Karpas-422 (cell line): Measurements from ENCODE around the gene PXN. TPM values are rescaled to one million over a fixed set of nuclear protein-coding genes. Genes with fewer than 3 reads are reported as not detected.
"Not testable (repeated sequence)": the region's sequence is repeated elsewhere in the genome, so short reads cannot be mapped to it uniquely, and the experiment has no call there.

Experiments
- DNase-seq: peaks from one replicate; pipeline ENCODE4 v3.0.0-alpha.2; 2015
- H2AFZ ChIP-seq: fragments of 200-600 bp; sonication (generic); 2 replicates; pipeline ENCODE4 v1.6.1; 2014; ENCODE audit warnings: antibody characterized with exemption, low read length, mixed read lengths
- H3K27ac ChIP-seq: fragments of 200-600 bp; sonication (generic); 2 replicates; pipeline ENCODE4 v1.5.1; 2014; ENCODE audit warnings: mild to moderate bottlenecking, low read length, moderate library complexity
- H3K27me3 ChIP-seq: fragments of 200-600 bp; sonication (generic); 2 replicates; pipeline ENCODE4 v1.6.1; 2014; ENCODE audit warnings: low read length, mixed read lengths
- H3K36me3 ChIP-seq: fragments of 200-600 bp; sonication (generic); 2 replicates; pipeline ENCODE4 v1.6.1; 2014; ENCODE audit warnings: low read length, mixed read lengths; ENCODE audit not compliant: insufficient read depth
- H3K4me1 ChIP-seq: fragments of 200-600 bp; sonication (generic); 2 replicates; pipeline ENCODE4 v1.6.1; 2014; ENCODE audit warnings: mild to moderate bottlenecking, low read length, mixed read lengths
- H3K4me2 ChIP-seq: fragments of 200-600 bp; sonication (generic); 2 replicates; pipeline ENCODE4 v1.6.1; 2014; ENCODE audit warnings: low read length, low read depth, mild to moderate bottlenecking; ENCODE audit not compliant: poor library complexity, severe bottlenecking
- H3K4me3 ChIP-seq: fragments of 200-600 bp; sonication (generic); 2 replicates; pipeline ENCODE4 v1.5.1; 2014; ENCODE audit warnings: mild to moderate bottlenecking, antibody characterized with exemption, low read length, mixed read lengths
- H3K79me2 ChIP-seq: fragments of 200-600 bp; sonication (generic); 2 replicates; pipeline ENCODE4 v1.6.1; 2014; ENCODE audit warnings: mild to moderate bottlenecking, low read length, mixed read lengths
- H3K9ac ChIP-seq: fragments of 200-600 bp; sonication (generic); 2 replicates; pipeline ENCODE4 v1.6.0; 2014; ENCODE audit warnings: low read length
- H3K9me2 ChIP-seq: fragments of 200-600 bp; sonication (generic), shearing (Covaris generic); replicated peaks from 2 replicates; pipeline ENCODE4 v1.6.0; 2014; ENCODE audit warnings: mild to moderate bottlenecking, low read length, moderate library complexity; ENCODE audit not compliant: insufficient read depth
- H3K9me3 ChIP-seq: fragments of 300-700, 200-600 bp; sonication (generic); 2 replicates; pipeline ENCODE4 v1.6.1; 2014; ENCODE audit warnings: low read length, mixed read lengths
- H4K20me1 ChIP-seq: fragments of 200-600 bp; sonication (generic); 2 replicates; pipeline ENCODE4 v1.6.1; 2014; ENCODE audit warnings: mild to moderate bottlenecking, antibody characterized with exemption, low read length, low read depth; ENCODE audit not compliant: insufficient read depth
- total RNA-seq: library from RNA; depleted of rRNA; stranded (reverse); fragments of >200 nt; shearing (Covaris generic); gene quantifications from 2 replicates; pipeline ENCODE4 v1.2.3, GENCODE V29; 2014; ENCODE audit warnings: low replicate concordance

PXN gene
- total RNA-seq, 1 experiment from 2014 or later, result 2.5 TPM

DNA sequence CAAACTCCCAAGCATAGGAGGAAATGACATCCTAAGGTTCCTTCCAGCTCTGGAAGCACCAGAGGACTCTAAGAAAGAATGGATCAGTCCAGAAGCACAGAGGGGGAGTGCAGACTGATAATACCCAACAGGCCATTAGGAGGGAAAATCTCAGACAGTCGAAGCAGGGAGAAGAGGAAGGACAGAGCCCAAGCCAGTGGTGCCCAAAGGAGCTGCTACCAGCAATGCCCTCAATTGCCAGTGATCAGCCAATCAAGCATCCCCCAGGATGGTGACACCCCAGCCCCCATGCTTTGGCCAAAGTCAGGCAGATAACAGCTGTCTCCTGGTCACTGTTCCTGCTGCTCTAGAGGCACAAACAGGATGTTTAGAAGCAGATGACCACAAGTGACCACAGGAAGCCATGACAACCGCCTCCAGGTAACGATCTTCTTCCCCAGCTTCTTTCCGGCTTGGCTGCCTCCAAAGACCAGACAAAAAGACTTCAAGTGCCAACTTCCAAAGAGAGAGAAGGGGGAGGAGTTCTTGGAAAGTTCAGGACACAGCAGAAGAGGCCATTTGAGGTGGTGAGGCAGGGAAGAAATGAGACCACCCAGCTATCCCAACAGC is 16.2 kb downstream of the PXN start:
- DNase-seq, result peak; percentile 31
- no peak overlapping the region for H2AFZ ChIP-seq
- no peaks in the 10 kb centered on the region for H3K79me2 ChIP-seq
- H4K20me1 ChIP-seq, result peaks cover 10% of the 10 kb centered on the region; the same call in 1 of the 2 replicates
- no peaks in the 10 kb centered on the region for H3K9me3 ChIP-seq
- no peak overlapping the region for H3K4me3 ChIP-seq
- H3K36me3 ChIP-seq, result no peaks in the 10 kb centered on the region
- no peak overlapping the region for H3K27ac ChIP-seq
- no peak overlapping the region for H3K9ac ChIP-seq
- no peaks in the 10 kb centered on the region for H3K9me2 ChIP-seq
- H3K4me2 ChIP-seq, result no peak overlapping the region
- H3K4me1 ChIP-seq, result peaks cover 13% of the 10 kb centered on the region
- H3K27me3 ChIP-seq, result no peaks in the 10 kb centered on the region

DNA sequence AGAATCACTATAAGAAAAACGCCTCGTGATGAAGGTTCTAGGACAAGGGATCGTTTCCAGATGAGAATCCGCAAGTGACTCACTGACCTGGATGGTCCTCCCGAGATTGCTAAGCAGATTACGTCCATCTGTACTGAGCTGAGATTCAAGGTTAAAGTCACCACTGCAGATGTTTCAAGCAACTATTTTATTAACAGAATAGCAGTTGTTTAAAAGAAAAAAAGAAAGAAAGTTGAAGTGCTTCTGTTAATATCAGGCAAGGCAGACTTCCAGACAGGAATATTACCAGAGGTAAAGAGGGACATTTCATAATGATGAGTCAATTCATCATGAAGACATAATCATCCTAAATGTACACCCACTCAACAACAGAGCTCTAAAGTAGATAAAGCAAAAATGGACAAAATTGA is 17.9 kb downstream of the PXN start:
- no peak overlapping the region for H3K4me3 ChIP-seq
- H3K9me3 ChIP-seq, result no peaks in the 10 kb centered on the region
- DNase-seq, result no peak
- H3K4me1 ChIP-seq, result peaks cover 13% of the 10 kb centered on the region
- no peak overlapping the region for H2AFZ ChIP-seq
- no peaks in the 10 kb centered on the region for H3K27me3 ChIP-seq
- no peaks in the 10 kb centered on the region for H3K79me2 ChIP-seq
- no peaks in the 10 kb centered on the region for H3K36me3 ChIP-seq
- no peaks in the 10 kb centered on the region for H3K9me2 ChIP-seq
- H4K20me1 ChIP-seq, result peaks cover 19% of the 10 kb centered on the region; the same call in 1 of the 2 replicates
- H3K9ac ChIP-seq, result no peak overlapping the region
- H3K27ac ChIP-seq, result no peak overlapping the region
- no peak overlapping the region for H3K4me2 ChIP-seq

- Histone ChIP-seq H3K4me1 (peaks cover 13% of the 10 kb centered on the region), H3K27ac (no peak overlapping the region), H3K36me3 (no peaks in the 10 kb centered on the region), H2AFZ (no peak overlapping the region), H3K9me2 (no peaks in the 10 kb centered on the region), H3K79me2 (no peaks in the 10 kb centered on the region), H3K9ac (no peak overlapping the region), H4K20me1 (peaks cover 19% of the 10 kb centered on the region; the same call in 1 of the 2 replicates), H3K4me3 (no peak overlapping the region), H3K27me3 (no peaks in the 10 kb centered on the region), H3K4me2 (no peak overlapping the region), H3K9me3 (no peaks in the 10 kb centered on the region)
- no peak for DNase-seq
Observed at GRCh38 chr12:120247183-120247582, 18.3 kb downstream of the PXN start.

DNA sequence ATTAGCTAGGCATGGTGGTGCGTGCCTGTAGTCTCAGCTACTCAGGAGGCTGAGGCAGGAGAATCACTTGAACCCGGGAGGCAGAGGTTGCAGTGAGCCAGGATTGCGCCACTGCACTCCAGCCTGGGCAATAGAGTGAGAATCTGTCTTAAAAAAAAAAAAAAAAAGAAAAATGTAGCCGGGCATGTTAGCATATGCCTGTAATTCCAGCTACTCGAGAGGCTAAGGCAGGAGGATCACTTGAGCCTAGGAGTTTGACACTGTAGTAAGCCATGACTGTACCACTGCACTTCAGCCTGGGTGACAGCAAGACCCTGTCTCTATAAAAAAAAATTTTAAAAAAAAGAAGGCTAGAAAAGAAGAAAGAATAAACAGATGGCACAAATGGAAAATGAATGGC is 18.8 kb downstream of the PXN start:
- not testable (repeated sequence) for DNase-seq, H3K4me2 ChIP-seq, H3K36me3 ChIP-seq, H3K79me2 ChIP-seq, H2AFZ ChIP-seq, H3K9me2 ChIP-seq, H3K27me3 ChIP-seq, H3K9me3 ChIP-seq, H3K27ac ChIP-seq, H3K4me3 ChIP-seq, H3K9ac ChIP-seq
- H4K20me1 ChIP-seq, result peaks cover 19% of the 10 kb centered on the region; the same call in 1 of the 2 replicates
- H3K4me1 ChIP-seq, result peaks cover 13% of the 10 kb centered on the region

DNA sequence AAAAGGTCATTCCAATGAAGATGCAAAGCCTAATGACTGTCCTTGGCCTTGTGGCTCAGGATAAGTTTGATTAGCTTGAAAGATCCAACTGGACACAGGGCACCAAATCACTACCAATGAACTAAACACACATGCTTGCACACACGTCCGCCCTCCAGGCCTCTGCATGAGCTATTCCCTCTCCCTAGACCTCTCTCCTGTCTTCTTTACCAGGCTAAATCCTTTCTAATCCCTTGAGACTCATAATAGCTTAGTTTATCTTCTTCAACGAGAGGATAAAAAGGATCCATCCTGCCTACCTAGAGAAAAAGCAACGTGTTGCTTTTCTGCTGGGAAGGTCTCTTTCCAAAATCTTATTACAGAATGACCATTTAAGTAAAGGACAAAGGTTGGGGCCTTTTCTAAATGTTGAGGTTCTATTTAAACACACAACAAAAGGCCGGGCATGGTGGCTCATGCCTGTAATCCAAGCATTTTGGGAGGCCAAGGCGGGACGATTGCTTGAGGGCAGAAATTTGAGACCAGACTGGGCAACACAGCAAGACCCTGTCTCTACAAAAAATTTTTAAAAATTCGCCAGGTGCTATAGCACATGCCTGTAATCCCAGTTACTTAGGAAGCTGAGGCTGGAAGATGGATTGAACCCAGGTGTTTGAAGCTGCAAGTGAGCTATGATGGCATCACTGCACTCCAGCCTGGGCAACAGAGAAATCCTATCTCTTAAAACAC is 22.4 kb downstream of the PXN start:
- no peaks in the 10 kb centered on the region for H3K79me2 ChIP-seq
- no peaks in the 10 kb centered on the region for H3K4me1 ChIP-seq
- no peaks in the 10 kb centered on the region for H3K27me3 ChIP-seq
- no peaks in the 10 kb centered on the region for H3K9me2 ChIP-seq
- peaks cover 15% of the 10 kb centered on the region; the same call in 1 of the 2 replicates for H4K20me1 ChIP-seq
- no peak overlapping the region for H3K4me2 ChIP-seq
- H3K4me3 ChIP-seq, result no peak overlapping the region
- no peak for DNase-seq
- H3K36me3 ChIP-seq, result no peaks in the 10 kb centered on the region
- no peak overlapping the region for H3K27ac ChIP-seq
- no peak overlapping the region for H2AFZ ChIP-seq
- no peaks in the 10 kb centered on the region for H3K9me3 ChIP-seq
- H3K9ac ChIP-seq, result no peak overlapping the region

- H3K4me1 ChIP-seq, result no peaks in the 10 kb centered on the region
- no peaks in the 10 kb centered on the region for H3K79me2 ChIP-seq
- peaks cover 15% of the 10 kb centered on the region; the same call in 1 of the 2 replicates for H4K20me1 ChIP-seq
- H3K27me3 ChIP-seq, result no peaks in the 10 kb centered on the region
- no peaks in the 10 kb centered on the region for H3K36me3 ChIP-seq
- no peak overlapping the region for H2AFZ ChIP-seq
- no peaks in the 10 kb centered on the region for H3K9me2 ChIP-seq
- DNase-seq, result no peak
- H3K9me3 ChIP-seq, result no peaks in the 10 kb centered on the region
- H3K9ac ChIP-seq, result no peak overlapping the region
- H3K27ac ChIP-seq, result no peak overlapping the region
- no peak overlapping the region for H3K4me2 ChIP-seq
- H3K4me3 ChIP-seq, result no peak overlapping the region
Observed at GRCh38 chr12:120242275-120242799, 23.2 kb downstream of the PXN start.

DNA sequence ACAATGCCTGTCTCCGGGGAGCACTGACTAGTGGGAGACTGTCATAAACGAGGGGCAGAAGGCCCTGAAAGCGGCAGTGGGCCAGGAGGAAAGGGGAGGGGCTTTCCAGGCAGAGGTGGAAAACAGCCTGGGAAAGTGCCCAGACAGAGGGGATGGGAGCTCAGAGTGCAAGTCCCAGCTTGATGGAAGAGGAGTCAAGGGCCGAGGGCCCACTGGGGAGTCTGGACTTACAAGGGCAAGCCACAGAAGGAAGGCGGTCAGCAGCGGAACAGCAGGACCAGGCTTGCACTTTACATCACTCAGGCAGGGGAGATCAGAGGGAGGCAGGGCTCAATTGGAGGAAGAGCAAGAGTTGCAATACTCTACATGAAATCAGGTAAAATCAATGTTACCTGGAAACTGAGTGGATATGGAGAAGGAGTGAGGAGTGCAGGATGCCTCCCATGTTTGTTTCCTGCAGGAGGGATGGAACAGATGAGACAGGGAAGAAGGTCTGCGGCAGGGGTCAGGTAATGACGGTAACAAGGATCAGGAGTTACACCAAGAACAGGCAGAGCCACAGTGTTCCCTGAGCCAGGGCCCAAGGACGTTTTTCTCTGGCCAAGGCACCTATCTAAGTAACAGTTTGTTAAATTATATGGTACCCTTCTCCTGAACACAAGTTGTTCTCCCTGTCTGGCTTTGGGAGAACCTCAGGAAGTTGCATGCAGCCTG is 23.8 kb downstream of the PXN start:
- Histone ChIP-seq H3K79me2 (no peaks in the 10 kb centered on the region), H3K9me3 (no peaks in the 10 kb centered on the region), H4K20me1 (peaks cover 15% of the 10 kb centered on the region; the same call in 1 of the 2 replicates), H3K4me3 (no peak overlapping the region), H3K9me2 (no peaks in the 10 kb centered on the region), H3K36me3 (no peaks in the 10 kb centered on the region), H3K27ac (no peak overlapping the region), H3K4me1 (no peaks in the 10 kb centered on the region), H3K9ac (no peak overlapping the region), H3K4me2 (no peak overlapping the region), H2AFZ (no peak overlapping the region), H3K27me3 (no peaks in the 10 kb centered on the region)
- DNase-seq, result no peak

- H3K79me2 ChIP-seq, result no peaks in the 10 kb centered on the region
- peaks cover 15% of the 10 kb centered on the region; the same call in 1 of the 2 replicates for H4K20me1 ChIP-seq
Observed at GRCh38 chr12:120240495-120240833, 25.1 kb downstream of the PXN start.

More at GRCh38 chr12:120240495-120240833, 25.1 kb downstream of the PXN start:
- no peaks in the 10 kb centered on the region for H3K36me3 ChIP-seq
- no peak overlapping the region for H3K9ac ChIP-seq
- no peaks in the 10 kb centered on the region for H3K9me2 ChIP-seq
- no peaks in the 10 kb centered on the region for H3K9me3 ChIP-seq
- H2AFZ ChIP-seq, result no peak overlapping the region
- DNase-seq, result no peak
- no peak overlapping the region for H3K4me3 ChIP-seq
- no peak overlapping the region for H3K27ac ChIP-seq
- no peaks in the 10 kb centered on the region for H3K4me1 ChIP-seq
- H3K27me3 ChIP-seq, result no peaks in the 10 kb centered on the region
- no peak overlapping the region for H3K4me2 ChIP-seq
